HepG2 (cell line): ENCODE measurements around the gene TTK. TPM values are rescaled to one million over a fixed set of nuclear protein-coding genes. Genes with fewer than 3 reads are reported as not detected.

Source experiments
- ERF ChIP-seq: IDR thresholded peaks from 2 replicates; pipeline ENCODE4 v1.6.1; 2018; ENCODE audit warnings: missing biosample characterization, missing genetic modification reagents
- HDAC6 ChIP-seq: fragments of 200-600 bp; sonication (generic); IDR thresholded peaks from 2 replicates; pipeline ENCODE4 v1.7.0; 2017; ENCODE audit warnings: mild to moderate bottlenecking, antibody characterized with exemption, low read length, low read depth
- KMT2A ChIP-seq: sonication (generic); formaldehyde crosslinking; IDR thresholded peaks from 2 replicates; pipeline ENCODE4 v1.4.0; 2020; ENCODE audit warnings: missing genetic modification reagents
- MED1 ChIP-seq: sonication (generic); formaldehyde crosslinking; IDR thresholded peaks from 2 replicates; pipeline ENCODE4 v1.4.0; 2020; ENCODE audit warnings: missing genetic modification reagents
- MEIS2 ChIP-seq: sonication (generic); formaldehyde crosslinking; IDR thresholded peaks from 2 replicates; pipeline ENCODE4 v1.9.0; 2021; ENCODE audit warnings: mild to moderate bottlenecking, missing genetic modification reagents
- MTA3 ChIP-seq: sonication (generic); formaldehyde crosslinking; IDR thresholded peaks from 2 replicates; pipeline ENCODE4 v1.4.0; 2020; ENCODE audit warnings: missing genetic modification reagents
- MTF1 ChIP-seq: sonication (generic); formaldehyde crosslinking; IDR thresholded peaks from 2 replicates; pipeline ENCODE4 v1.5.0; 2020; ENCODE audit warnings: missing genetic modification reagents
- PRDM4 ChIP-seq: sonication (generic); formaldehyde crosslinking; IDR thresholded peaks from 2 replicates; pipeline ENCODE4 v1.9.0; 2021; ENCODE audit warnings: missing genetic modification reagents, borderline replicate concordance
- SIN3B ChIP-seq: fragments of 150-350 bp; IDR thresholded peaks from 2 replicates; pipeline ENCODE4 v1.6.1; 2014; ENCODE audit warnings: low read length
- SSRP1 ChIP-seq: IDR thresholded peaks from 2 replicates; pipeline ENCODE4 v1.6.1; 2016; ENCODE audit warnings: control low read depth
- SYNCRIP ChIP-seq: fragments of 200-400 bp; formaldehyde crosslinking; IDR thresholded peaks from 2 replicates; pipeline ENCODE4 v1.6.1; 2018; ENCODE audit warnings: mild to moderate bottlenecking, low read depth, low read length; ENCODE audit not compliant: insufficient read depth
- U2AF2 ChIP-seq: fragments of 200-400 bp; formaldehyde crosslinking; IDR thresholded peaks from 2 replicates; pipeline ENCODE4 v1.6.1; 2017; ENCODE audit warnings: low read depth, mild to moderate bottlenecking, low read length
- ZNF282 ChIP-seq: fragments of 450-650 bp; IDR thresholded peaks from 2 replicates; pipeline ENCODE4 v1.6.1; 2018; ENCODE audit not compliant: partially characterized antibody
- ZNF350 ChIP-seq: sonication (generic); formaldehyde crosslinking; IDR thresholded peaks from 2 replicates; pipeline ENCODE4 v1.4.0; 2020; ENCODE audit warnings: mild to moderate bottlenecking, low read depth, missing genetic modification reagents, borderline replicate concordance
- ZNF501 ChIP-seq: sonication (generic); formaldehyde crosslinking; IDR thresholded peaks from 2 replicates; pipeline ENCODE4 v1.5.1; 2020; ENCODE audit warnings: mild to moderate bottlenecking, moderate library complexity, missing genetic modification reagents
- ZNF615 ChIP-seq: sonication (generic); formaldehyde crosslinking; IDR thresholded peaks from 2 replicates; pipeline ENCODE4 v1.5.0; 2020; ENCODE audit warnings: mild to moderate bottlenecking, missing genetic modification reagents, borderline replicate concordance
- ZSCAN20 ChIP-seq: sonication (generic); formaldehyde crosslinking; IDR thresholded peaks from 2 replicates; pipeline ENCODE4 v1.4.0; 2020; ENCODE audit warnings: missing genetic modification reagents, mild to moderate bottlenecking, borderline replicate concordance
- polyA plus RNA-seq, 8 experiments: library from polyadenylated mRNA; depleted of rRNA in 3 of 8; stranded (reverse) in 7 of 8; unstranded in 1 of 8; fragments of >200 nt; fragmentation: Illumina TruSeq in 4 of 8; extraction: Trizol in 4 of 8; gene quantifications; 2 replicates each; pipeline versions ENCODE4 v1.2.1 to v1.2.3, GENCODE V29; 2011 to 2016; ENCODE audit warnings: low read depth in 4 of 8, missing spikeins in 1 of 8, mixed read lengths in 1 of 8; ENCODE audit not compliant: insufficient read depth in 1 of 8
- total RNA-seq, 5 experiments: library from RNA; depleted of rRNA; stranded (reverse); fragments of >200 nt; fragmentation: Illumina TruSeq; extraction: Trizol; gene quantifications; 2 replicates each; pipeline ENCODE4 v1.2.3, GENCODE V29; 2016; ENCODE audit warnings: low read depth in 1 of 5
- TF ChIP-seq, protein P1 (sequence below): sonication (generic); formaldehyde crosslinking; conservative IDR thresholded peaks from 2 replicates; pipeline ENCODE4 v1.8.0; 2022; ENCODE audit warnings: mild to moderate bottlenecking, moderate library complexity, missing genetic modification reagents
- TF ChIP-seq, protein P2 (sequence below): sonication (generic); formaldehyde crosslinking; IDR thresholded peaks from 2 replicates; pipeline ENCODE4 v1.4.0; 2020; ENCODE audit warnings: mild to moderate bottlenecking, missing genetic modification reagents
- TF ChIP-seq, protein P3 (sequence below): IDR thresholded peaks from 2 replicates; pipeline ENCODE4 v1.4.0; 2020; ENCODE audit warnings: mild to moderate bottlenecking, missing genetic modification reagents

Gene TTK
- total and polyA plus RNA-seq, 2 of the 13 experiments (the other 11 are each of a cell fraction or from before 2014, with no cell fraction given): 8.6 to 33.2 TPM

GRCh38 chr6:80004173-80005072 is at the start of gene TTK (continued):
- TF ChIP-seq PRDM4 (CRISPR knock-in tag): no peak
- no peak for TF ChIP-seq HDAC6
- no peak for TF ChIP-seq MTF1
- no peak for TF ChIP-seq SYNCRIP
- no peak; the same call in 1 of the 2 replicates for TF ChIP-seq ZNF350 (CRISPR knock-in tag)
- no peak; the same call in 1 of the 2 replicates for TF ChIP-seq MEIS2 (CRISPR knock-in tag)
- TF ChIP-seq, protein P1, sequence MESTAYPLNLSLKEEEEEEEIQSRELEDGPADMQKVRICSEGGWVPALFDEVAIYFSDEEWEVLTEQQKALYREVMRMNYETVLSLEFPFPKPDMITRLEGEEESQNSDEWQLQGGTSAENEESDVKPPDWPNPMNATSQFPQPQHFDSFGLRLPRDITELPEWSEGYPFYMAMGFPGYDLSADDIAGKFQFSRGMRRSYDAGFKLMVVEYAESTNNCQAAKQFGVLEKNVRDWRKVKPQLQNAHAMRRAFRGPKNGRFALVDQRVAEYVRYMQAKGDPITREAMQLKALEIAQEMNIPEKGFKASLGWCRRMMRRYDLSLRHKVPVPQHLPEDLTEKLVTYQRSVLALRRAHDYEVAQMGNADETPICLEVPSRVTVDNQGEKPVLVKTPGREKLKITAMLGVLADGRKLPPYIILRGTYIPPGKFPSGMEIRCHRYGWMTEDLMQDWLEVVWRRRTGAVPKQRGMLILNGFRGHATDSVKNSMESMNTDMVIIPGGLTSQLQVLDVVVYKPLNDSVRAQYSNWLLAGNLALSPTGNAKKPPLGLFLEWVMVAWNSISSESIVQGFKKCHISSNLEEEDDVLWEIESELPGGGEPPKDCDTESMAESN (CRISPR knock-in tag): no peak
- TF ChIP-seq ERF: peak; percentile 33; the same call in 1 of the 2 replicates
- TF ChIP-seq, protein P2, sequence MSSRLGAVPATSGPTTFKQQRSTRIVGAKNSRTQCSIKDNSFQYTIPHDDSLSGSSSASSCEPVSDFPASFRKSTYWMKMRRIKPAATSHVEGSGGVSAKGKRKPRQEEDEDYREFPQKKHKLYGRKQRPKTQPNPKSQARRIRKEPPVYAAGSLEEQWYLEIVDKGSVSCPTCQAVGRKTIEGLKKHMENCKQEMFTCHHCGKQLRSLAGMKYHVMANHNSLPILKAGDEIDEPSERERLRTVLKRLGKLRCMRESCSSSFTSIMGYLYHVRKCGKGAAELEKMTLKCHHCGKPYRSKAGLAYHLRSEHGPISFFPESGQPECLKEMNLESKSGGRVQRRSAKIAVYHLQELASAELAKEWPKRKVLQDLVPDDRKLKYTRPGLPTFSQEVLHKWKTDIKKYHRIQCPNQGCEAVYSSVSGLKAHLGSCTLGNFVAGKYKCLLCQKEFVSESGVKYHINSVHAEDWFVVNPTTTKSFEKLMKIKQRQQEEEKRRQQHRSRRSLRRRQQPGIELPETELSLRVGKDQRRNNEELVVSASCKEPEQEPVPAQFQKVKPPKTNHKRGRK (CRISPR knock-in tag): no peak
- no peak for TF ChIP-seq ZNF615 (CRISPR knock-in tag)
- TF ChIP-seq, protein P3, sequence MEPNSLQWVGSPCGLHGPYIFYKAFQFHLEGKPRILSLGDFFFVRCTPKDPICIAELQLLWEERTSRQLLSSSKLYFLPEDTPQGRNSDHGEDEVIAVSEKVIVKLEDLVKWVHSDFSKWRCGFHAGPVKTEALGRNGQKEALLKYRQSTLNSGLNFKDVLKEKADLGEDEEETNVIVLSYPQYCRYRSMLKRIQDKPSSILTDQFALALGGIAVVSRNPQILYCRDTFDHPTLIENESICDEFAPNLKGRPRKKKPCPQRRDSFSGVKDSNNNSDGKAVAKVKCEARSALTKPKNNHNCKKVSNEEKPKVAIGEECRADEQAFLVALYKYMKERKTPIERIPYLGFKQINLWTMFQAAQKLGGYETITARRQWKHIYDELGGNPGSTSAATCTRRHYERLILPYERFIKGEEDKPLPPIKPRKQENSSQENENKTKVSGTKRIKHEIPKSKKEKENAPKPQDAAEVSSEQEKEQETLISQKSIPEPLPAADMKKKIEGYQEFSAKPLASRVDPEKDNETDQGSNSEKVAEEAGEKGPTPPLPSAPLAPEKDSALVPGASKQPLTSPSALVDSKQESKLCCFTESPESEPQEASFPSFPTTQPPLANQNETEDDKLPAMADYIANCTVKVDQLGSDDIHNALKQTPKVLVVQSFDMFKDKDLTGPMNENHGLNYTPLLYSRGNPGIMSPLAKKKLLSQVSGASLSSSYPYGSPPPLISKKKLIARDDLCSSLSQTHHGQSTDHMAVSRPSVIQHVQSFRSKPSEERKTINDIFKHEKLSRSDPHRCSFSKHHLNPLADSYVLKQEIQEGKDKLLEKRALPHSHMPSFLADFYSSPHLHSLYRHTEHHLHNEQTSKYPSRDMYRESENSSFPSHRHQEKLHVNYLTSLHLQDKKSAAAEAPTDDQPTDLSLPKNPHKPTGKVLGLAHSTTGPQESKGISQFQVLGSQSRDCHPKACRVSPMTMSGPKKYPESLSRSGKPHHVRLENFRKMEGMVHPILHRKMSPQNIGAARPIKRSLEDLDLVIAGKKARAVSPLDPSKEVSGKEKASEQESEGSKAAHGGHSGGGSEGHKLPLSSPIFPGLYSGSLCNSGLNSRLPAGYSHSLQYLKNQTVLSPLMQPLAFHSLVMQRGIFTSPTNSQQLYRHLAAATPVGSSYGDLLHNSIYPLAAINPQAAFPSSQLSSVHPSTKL: no peak
- TF ChIP-seq ZSCAN20 (CRISPR knock-in tag): no peak
- TF ChIP-seq SSRP1 (CRISPR knock-in tag): no peak
- no peak for TF ChIP-seq U2AF2
- peak; percentile 99 for TF ChIP-seq SIN3B
- TF ChIP-seq KMT2A (CRISPR knock-in tag): peak; percentile 82
- TF ChIP-seq ZNF282: no peak
- TF ChIP-seq ZNF501 (CRISPR knock-in tag): no peak
- peak; percentile 24; the same call in 1 of the 2 replicates for TF ChIP-seq MED1 (CRISPR knock-in tag)
- no peak for TF ChIP-seq MTA3
